Gastrocnemius medialis (tissue), 4 donors: ENCODE data around the gene TTC12. TPM values are rescaled to one million over a fixed set of nuclear protein-coding genes. Genes with fewer than 3 reads are reported as not detected.

ENCODE experiments used
- ATAC-seq, 2 donors: fragments of 150-250 bp; one replicate each; pipeline ENCODE4 v1.9.1; 2016
- DNase-seq, 2 donors: peaks; one replicate each; pipeline ENCODE4 v3.0.0-alpha.2; 2019
- H3K27ac ChIP-seq, 4 donors: fragments of 200-600 bp; sonication (generic); 1 replicate in 1 of 4; 2 replicates in 3 of 4; pipeline ENCODE4 v1.5.1; 2016 to 2018; ENCODE audit warnings: mild to moderate bottlenecking in 2 of 4, moderate library complexity in 1 of 4
- H3K27me3 ChIP-seq, 3 donors: fragments of 200-600 bp; sonication (generic) in 2 of 3; 1 replicate in 1 of 3; 2 replicates in 2 of 3; pipeline versions ENCODE4 v1.5.1 to v1.6.0; 2016 to 2019; ENCODE audit warnings: mild to moderate bottlenecking in 1 of 3, moderate library complexity in 1 of 3
- H3K36me3 ChIP-seq, 2 donors: fragments of 200-600 bp; sonication (generic) in 1 of 2; one replicate each; pipeline ENCODE4 v1.5.1; 2017 to 2018
- H3K4me1 ChIP-seq, 2 donors: fragments of 200-600 bp; sonication (generic) in 1 of 2; one replicate each; pipeline ENCODE4 v1.5.1; 2016 to 2017; ENCODE audit warnings: mild to moderate bottlenecking in 2 of 2
- H3K4me3 ChIP-seq, 4 donors: fragments of 200-600 bp; sonication (generic) in 3 of 4; 1 replicate in 1 of 4; 2 replicates in 3 of 4; pipeline ENCODE4 v1.5.1; 2016 to 2019; ENCODE audit warnings: mild to moderate bottlenecking in 2 of 4
- H3K9me3 ChIP-seq, 3 donors: fragments of 200-600 bp; sonication (generic) in 2 of 3; 1 replicate in 1 of 3; 2 replicates in 2 of 3; pipeline ENCODE4 v1.5.1; 2016 to 2019
- POLR2A ChIP-seq, 2 donors: fragments of 450-650 bp; IDR thresholded peaks; one replicate each; pipeline ENCODE4 v1.6.1; 2017; ENCODE audit warnings: antibody characterized with exemption in 2 of 2, mild to moderate bottlenecking in 2 of 2, moderate library complexity in 2 of 2
- in situ Hi-C, 4 donors: fragments of 200-750 bp; cut with MboI; loops; one replicate each; pipeline versions ENCODE4 v1.15.0 to v1.8.0; 2017; ENCODE audit warnings: low sequenced_read_pairs in 4 of 4
- intact Hi-C: fragments of 100-400 bp; cut with DNase I; formaldehyde crosslinking; loops from one replicate; pipeline ENCODE4 v1.15.1; 2023; ENCODE audit warnings: low total_unique reads
- total RNA-seq, 4 donors: library from RNA; depleted of rRNA; stranded (reverse); fragments of >200 nt; gene quantifications; one replicate each; pipeline versions ENCODE4 v1.1.0 to v1.2.3, GENCODE V29; 2016
- TF ChIP-seq, protein P1 (sequence below), 5 experiments: fragments of 450-650 bp in 3 of 5; fragments of 200-600 bp in 2 of 5; sonication (generic) in 2 of 5; IDR thresholded peaks in 4 of 5; conservative IDR thresholded peaks in 1 of 5; 1 replicate in 4 of 5; 2 replicates in 1 of 5; pipeline ENCODE4 v1.5.1; 2016 to 2019; ENCODE audit warnings: antibody characterized with exemption in 5 of 5, mild to moderate bottlenecking in 3 of 5, moderate library complexity in 3 of 5

TTC12 gene
- total RNA-seq, 4 donors from 2014 or later: 3.5 to 22.5 (median 5.2) TPM

DNA sequence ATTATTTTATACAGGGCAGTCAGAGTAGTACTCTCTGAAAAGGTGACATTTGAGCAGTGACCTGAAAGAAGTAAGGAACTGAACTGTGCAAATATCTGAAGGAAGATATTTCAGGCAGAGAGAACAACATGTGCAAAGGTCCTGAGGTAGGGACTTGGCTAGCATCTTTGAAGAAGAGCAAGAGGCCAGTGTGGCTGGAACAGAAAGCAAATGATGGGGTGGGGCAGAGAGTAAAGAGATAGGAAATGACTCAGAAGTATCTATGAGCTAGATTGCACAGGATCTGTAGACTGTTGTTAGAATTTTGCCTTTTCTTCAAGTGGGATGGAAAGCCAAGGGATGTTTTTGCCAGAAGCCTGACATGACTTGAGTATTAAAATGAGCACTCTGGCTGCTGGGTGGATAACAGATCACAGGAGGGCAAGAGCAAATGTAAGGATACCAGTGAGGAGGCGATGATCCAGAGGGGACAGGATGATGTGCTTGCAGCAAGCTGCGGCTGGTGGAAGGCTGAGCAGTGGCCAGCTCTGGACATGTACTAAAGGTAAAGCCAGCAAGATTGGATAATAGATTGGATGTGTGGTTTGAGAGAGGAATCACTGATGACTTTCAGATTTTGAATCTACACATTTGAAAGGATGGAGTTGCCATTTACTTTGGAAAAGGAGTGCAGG is 33.2 kb upstream of the TTC12 start:
- TF ChIP-seq POLR2A (IDR thresholded peaks at IDR 0.05): no peak
- TF ChIP-seq, protein P1, sequence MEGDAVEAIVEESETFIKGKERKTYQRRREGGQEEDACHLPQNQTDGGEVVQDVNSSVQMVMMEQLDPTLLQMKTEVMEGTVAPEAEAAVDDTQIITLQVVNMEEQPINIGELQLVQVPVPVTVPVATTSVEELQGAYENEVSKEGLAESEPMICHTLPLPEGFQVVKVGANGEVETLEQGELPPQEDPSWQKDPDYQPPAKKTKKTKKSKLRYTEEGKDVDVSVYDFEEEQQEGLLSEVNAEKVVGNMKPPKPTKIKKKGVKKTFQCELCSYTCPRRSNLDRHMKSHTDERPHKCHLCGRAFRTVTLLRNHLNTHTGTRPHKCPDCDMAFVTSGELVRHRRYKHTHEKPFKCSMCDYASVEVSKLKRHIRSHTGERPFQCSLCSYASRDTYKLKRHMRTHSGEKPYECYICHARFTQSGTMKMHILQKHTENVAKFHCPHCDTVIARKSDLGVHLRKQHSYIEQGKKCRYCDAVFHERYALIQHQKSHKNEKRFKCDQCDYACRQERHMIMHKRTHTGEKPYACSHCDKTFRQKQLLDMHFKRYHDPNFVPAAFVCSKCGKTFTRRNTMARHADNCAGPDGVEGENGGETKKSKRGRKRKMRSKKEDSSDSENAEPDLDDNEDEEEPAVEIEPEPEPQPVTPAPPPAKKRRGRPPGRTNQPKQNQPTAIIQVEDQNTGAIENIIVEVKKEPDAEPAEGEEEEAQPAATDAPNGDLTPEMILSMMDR (IDR thresholded peaks at IDR 0.05 in 4 of 5, conservative IDR thresholded peaks at IDR 0.05 in 1 of 5): no peak
- Histone ChIP-seq H3K27me3 (peaks cover 0 to 3% (median 0%) of the 10 kb centered on the region in 3 donors), H3K27ac (no peak overlapping the region), H3K4me1 (no peaks in the 10 kb centered on the region), H3K9me3 (no peaks in the 10 kb centered on the region), H3K36me3 (no peaks in the 10 kb centered on the region), H3K4me3 (no peak overlapping the region)
- intact Hi-C loops (loop anchor here (10.0 kb wide), 1 partner anchor 116 kb away; no protein-coding TSS in a partner anchor), in situ Hi-C loops (loop anchor here (10.0 to 25.0 kb wide), 6 partner anchors 94 to 1069 kb away; no protein-coding TSS in a partner anchor)
- DNase-seq: no peak
- ATAC-seq: no peak

DNA sequence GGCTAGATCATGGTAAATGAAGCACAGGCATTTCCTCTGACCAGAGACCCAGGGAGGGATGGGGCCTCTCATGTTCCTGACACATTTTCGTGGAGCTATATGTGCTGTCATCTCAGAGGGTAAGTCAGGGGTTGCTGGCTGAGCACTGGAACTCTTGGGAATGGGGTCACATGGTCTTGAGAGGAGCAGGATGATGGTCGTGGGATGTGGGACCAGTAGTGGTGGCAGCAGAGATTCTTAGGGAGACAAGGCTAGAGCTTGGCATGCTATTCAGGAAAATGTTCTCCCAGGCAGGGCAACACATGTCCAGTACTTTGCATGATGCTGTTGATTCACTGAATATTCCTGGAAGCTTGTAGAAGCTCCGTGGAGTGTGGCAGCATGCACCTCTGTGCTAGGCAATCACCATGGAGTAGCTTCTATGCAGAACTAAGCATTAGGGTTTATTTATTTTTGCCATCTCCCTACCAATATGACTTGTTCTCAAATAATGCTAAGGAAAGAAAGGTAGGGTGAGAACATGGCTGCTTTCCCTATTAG is 31.4 kb upstream of the TTC12 start:
- in situ Hi-C loops: loop anchor here (10.0 to 25.0 kb wide), 6 partner anchors 96 to 1071 kb away; no protein-coding TSS in a partner anchor
- TF ChIP-seq, protein P1 (IDR thresholded peaks at IDR 0.05 in 4 of 5, conservative IDR thresholded peaks at IDR 0.05 in 1 of 5): no peak
- TF ChIP-seq POLR2A (IDR thresholded peaks at IDR 0.05): no peak
- Histone ChIP-seq H3K9me3 (no peaks in the 10 kb centered on the region), H3K27me3 (peaks cover 0 to 7% (median 0%) of the 10 kb centered on the region in 3 donors), H3K36me3 (no peaks in the 10 kb centered on the region), H3K27ac (no peak overlapping the region), H3K4me3 (no peak overlapping the region), H3K4me1 (no peaks in the 10 kb centered on the region)
- intact Hi-C loops: loop anchor here (10.0 kb wide), 1 partner anchor 118 kb away; no protein-coding TSS in a partner anchor
- DNase-seq (no peak), ATAC-seq (no peak)

GRCh38 chr11:113283881-113284280 is 30.5 kb upstream of the TTC12 start:
- no peak for TF ChIP-seq POLR2A (IDR thresholded peaks at IDR 0.05)
- TF ChIP-seq, protein P1 (IDR thresholded peaks at IDR 0.05 in 4 of 5, conservative IDR thresholded peaks at IDR 0.05 in 1 of 5): no peak
- no peak for ATAC-seq
- intact Hi-C loops: loop anchor here (10.0 kb wide), 1 partner anchor 119 kb away; no protein-coding TSS in a partner anchor
- Histone ChIP-seq H3K9me3 (no peaks in the 10 kb centered on the region), H3K4me1 (no peaks in the 10 kb centered on the region), H3K27me3 (peaks cover 0 to 7% (median 0%) of the 10 kb centered on the region in 3 donors), H3K4me3 (no peak overlapping the region), H3K27ac (no peak overlapping the region), H3K36me3 (no peaks in the 10 kb centered on the region)
- in situ Hi-C loops: loop anchor here (10.0 to 25.0 kb wide), 6 partner anchors 97 to 1072 kb away; no protein-coding TSS in a partner anchor
- no peak for DNase-seq

DNA sequence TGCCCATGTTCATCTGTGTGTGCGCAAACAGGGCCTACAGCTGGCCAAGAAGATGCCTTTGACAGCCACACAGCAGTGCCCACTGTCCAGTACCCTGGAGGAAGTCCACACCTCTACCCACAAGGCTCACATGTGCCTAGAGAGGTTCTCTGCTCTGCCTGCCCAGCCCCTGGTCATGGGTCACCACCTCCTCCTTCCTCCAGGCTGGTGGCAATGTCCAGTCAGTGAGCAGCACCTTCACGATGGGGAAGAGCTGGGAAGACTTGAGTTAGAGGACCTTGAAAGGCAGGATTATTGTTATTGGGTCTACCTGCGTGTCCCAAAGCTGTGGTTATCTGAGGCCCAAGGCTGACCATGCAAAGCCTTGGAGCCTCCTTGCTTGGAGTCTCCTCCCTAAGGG is 28.4 kb upstream of the TTC12 start:
- H3K27ac ChIP-seq: no peak overlapping the region
- H3K36me3 ChIP-seq: no peaks in the 10 kb centered on the region
- DNase-seq: no peak
- H3K4me1 ChIP-seq: no peaks in the 10 kb centered on the region
- intact Hi-C loops (loop anchor here (10.0 kb wide), 1 partner anchor 121 kb away; no protein-coding TSS in a partner anchor), in situ Hi-C loops (loop anchor here (10.0 to 25.0 kb wide), 6 partner anchors 99 to 1074 kb away; no protein-coding TSS in a partner anchor)
- ATAC-seq: no peak
- TF ChIP-seq, protein P1 (IDR thresholded peaks at IDR 0.05 in 4 of 5, conservative IDR thresholded peaks at IDR 0.05 in 1 of 5): no peak
- no peak for TF ChIP-seq POLR2A (IDR thresholded peaks at IDR 0.05)
- no peaks in the 10 kb centered on the region for H3K9me3 ChIP-seq
- peaks cover 0 to 7% (median 0%) of the 10 kb centered on the region in 3 donors for H3K27me3 ChIP-seq
- H3K4me3 ChIP-seq: no peak overlapping the region
